GM21526 (cell line): ENCODE data around the gene ZNF316.

Source experiments
- ATAC-seq: cut with Tn5 transposase; IDR thresholded peaks from one replicate; pipeline ENCODE4 v1.9.1; 2021; ENCODE audit warnings: moderate library complexity; ENCODE audit not compliant: unreplicated experiment, low FRiP score

The ZNF316 gene

DNA sequence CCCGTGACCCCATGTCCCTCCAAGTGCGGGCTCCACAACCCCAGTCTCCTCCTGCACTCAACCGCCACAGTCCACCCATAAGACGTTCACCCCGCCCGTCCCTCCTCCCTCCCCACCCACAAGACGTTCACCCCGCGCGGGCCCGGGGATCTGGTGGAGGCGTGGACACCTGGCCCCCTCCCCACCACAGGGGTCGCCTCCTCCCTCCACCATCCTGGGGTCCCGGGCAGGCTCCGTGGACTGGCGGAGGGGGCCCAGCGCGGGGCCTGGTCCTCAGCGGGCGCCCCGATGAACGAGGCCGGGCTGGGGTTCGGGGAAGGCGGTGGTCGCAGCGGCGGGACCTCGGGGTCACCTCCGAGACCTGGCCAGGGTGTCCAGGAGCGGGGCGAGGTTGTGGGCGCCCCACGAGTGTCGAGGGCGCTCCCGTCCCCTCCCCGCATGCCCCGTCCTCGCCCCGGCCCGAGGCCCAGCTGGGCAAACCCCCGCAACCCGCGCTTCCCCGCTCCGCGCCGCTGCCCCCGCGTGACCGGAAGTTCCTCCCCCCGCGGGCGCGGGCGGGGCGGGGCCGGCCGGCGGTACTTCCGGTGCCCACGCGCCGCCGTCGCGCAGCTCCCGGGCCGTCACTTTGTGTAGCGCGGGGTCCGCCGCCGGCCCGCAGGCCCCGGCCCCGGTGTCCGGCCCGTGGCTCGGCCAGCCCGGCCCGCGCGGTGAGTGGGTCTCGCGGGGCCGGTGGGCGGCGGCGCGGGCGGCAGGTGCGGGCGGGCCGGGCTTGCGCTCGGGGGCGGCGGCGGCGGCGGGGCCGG lies at the start of gene ZNF316:
ZNF316 (plus strand) TSS at position 578 of the 803 bp plus-strand sequence. CDS start 5,092 bp downstream, outside the sequence.
- ATAC-seq, result peak; percentile 50

DNA sequence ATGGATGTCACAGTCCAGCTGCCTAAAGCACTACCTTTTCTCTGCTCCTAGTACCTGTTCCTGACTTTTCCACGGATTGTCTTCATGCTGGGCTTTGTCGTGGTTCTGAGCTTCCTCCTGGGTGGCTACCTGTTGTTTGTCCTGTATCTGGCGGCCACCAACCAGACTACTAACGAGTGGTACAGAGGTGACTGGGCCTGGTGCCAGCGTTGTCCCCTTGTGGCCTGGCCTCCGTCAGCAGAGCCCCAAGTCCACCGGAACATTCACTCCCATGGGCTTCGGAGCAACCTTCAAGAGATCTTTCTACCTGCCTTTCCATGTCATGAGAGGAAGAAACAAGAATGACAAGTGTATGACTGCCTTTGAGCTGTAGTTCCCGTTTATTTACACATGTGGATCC lies 48.6 kb upstream of the ZNF316 start:
- ATAC-seq, result no peak

DNA sequence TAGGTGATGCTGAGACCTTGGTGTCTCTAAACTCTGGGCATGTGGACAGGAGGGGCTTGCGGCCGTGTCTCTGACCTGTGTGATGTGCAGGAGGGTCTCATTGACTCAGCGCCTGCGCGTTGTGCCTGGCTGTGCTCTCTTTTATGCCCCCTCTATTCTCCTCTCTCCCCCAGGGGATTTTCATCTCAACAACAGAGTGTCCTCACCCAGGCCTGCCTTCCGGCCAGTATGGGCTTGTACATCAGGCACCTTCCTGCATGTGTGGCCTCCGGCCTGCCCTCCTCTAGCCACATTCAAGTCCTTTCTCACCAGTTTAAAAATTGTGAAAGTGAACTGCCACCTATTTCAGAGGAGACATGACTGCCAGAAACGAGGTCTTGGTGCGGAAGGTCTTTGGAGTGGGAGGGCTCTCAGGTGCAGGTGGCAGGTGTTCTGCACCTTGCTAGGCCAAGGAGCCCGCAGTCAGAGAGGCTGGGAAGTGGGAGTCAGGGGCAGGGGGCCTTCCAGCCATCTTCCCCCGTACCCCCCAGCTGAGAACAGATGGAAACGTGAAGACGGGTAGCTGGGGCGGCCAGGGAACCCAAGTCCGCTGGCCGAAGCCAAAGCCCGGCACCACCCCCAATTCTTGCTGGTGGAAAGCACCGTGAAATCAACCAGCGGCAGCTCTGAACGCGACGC lies 47.8 kb upstream of the ZNF316 start:
- no peak for ATAC-seq

DNA sequence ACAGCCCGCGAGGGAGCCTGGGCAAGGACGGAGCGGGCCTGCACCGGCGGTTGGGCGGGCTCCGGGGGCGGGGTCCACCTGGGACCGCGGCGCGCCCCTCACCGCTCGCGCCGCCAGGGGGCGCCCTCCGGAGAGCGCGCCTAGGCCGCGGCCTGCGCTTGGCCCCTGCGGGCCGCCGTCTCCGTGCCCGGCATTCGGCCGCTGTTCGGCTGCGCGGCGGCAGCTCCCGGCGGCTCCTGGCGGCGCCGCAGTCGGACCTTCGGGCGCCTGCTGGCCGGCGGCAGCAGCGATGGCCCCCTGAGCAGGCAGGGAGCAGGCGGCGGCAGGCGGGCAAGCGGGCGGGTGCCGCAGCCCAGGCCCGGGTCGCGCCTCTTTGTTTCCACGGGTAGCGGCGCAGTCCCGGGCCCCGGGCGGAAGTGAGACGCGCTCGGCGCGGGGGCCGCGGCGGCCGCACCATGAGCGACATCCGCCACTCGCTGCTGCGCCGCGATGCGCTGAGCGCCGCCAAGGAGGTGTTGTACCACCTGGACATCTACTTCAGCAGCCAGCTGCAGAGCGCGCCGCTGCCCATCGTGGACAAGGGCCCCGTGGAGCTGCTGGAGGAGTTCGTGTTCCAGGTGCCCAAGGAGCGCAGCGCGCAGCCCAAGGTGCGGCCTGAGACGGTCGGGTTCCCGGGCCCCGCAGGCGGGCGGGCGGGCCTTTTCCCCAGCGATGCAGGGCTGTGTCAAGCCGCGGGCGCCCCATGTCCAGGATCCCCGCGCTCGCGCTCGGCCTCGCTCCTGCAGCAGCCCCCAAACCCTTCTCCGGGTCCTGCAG lies 47.1 kb upstream of the ZNF316 start, which contains the start of gene INTS15:
INTS15 (plus strand) TSS at position 193 of the 816 bp plus-strand sequence; CDS start at position 456, 263 bp downstream.
- ATAC-seq, result peak; percentile 76

DNA sequence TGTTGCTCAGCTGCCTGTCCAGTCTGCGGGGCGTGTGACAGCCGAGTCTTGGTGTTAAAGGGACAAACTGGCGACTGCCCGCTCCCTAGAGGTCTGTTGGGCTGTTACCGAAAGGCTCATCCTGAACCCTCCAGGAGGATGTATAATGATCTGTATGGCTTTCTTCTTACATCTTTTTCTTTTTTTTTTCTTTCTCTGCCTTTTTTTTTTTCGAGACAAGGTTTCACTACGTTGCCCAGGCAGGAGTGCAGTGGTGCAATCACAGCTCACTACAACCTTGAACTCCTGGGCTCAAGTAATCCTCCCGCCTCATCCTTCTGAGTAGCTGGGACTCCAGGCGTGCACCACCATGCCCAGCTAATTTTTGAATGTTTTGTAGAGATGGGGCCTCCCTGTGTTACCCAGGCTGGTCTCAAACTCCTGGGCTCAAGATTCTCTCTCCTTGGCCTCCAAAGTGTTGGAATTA lies 46.4 kb upstream of the ZNF316 start:
- peak; percentile 25 for ATAC-seq

DNA sequence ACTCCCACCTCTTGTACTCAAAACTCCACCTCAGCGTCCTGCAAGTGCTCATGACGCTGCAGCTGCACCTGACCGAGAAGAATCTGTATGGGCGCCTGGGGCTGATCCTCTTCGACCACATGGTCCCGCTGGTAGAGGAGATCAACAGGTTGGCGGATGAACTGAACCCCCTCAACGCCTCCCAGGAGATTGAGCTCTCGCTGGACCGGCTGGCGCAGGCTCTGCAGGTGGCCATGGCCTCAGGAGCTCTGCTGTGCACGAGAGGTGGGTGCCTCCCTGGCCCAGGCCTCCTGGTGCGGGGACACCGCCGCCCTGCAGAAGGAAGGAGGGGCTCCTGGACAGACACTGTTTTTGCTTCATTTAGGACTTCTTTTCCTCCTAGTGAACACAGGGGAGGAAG lies 37.0 kb upstream of the ZNF316 start:
- ATAC-seq, result no peak

DNA sequence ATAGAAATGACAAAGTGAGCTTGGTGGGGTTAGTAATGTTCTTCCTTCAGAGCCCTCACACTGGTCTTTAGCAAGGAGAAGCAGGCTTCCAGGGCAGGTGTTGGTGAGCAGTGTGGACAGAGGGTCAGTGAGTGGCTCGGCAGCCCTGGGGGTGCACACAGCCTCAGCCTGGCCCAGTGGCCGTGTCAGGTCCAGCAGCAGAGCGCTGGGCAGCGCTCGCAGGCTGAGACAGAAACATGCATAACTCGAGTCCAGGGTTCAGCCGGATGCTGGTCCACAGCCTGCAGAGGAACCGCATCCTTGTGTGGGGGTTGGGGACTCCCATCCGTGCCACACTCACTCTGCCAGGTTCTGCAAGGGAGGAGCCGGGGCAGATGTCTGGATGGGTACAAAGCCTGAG lies 32.7 kb upstream of the ZNF316 start:
- ATAC-seq, result no peak

DNA sequence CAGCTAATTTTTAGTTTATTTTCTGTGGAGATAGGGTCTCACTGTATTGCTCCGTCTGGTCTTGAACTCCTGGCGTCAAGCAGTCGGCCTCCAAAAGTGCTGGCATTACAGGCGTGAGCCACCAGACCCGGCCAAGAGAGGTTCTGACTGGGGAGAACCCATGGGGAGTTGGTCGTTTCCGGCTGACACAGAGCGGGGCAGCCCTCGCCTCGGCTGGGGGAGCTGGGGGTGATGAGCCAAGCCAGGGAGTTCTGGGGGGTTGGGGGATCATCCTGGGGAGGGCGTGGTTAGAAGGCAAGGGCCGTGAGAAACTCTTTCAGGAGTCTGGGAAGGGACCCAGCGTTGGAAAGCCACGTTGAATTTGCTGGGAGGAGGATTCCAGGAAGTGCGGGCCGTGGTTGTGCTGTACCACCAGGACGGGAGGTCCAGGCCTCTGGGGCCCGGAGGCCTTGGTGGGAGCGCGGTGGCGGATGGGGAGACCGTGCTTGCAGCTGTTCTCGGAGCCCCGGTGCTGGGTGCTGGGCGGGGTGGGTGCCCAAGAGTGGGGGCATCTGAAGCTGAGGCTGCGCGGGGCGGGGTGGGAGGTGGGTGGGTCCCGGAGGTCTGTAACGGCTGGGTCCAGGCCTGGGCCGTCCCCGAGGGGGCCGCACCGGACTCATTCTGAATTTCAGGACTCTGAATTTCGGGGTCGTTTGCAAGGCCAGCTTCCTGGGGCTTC lies 30.1 kb upstream of the ZNF316 start:
- ATAC-seq, result no peak

DNA sequence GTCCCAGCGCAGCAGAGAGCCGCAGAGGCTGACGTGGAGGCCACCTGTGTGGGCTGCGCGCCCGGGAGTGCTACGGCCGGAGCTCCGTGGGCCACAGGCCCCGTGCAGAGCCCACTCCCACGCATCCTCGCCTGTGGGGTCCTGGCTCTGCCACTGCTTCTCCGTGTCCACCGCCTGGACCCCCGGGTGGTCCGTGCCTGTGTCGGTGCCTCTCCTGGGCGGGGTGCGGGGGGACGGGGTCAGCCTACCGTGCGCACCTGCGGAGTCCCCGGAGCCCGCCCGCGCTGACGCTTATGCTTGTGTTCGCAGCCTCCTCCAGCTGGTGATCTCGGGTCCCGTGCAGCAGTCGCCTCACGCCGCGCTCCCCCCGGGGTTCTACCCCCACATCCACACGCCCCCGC lies 29.5 kb upstream of the ZNF316 start:
- no peak for ATAC-seq

DNA sequence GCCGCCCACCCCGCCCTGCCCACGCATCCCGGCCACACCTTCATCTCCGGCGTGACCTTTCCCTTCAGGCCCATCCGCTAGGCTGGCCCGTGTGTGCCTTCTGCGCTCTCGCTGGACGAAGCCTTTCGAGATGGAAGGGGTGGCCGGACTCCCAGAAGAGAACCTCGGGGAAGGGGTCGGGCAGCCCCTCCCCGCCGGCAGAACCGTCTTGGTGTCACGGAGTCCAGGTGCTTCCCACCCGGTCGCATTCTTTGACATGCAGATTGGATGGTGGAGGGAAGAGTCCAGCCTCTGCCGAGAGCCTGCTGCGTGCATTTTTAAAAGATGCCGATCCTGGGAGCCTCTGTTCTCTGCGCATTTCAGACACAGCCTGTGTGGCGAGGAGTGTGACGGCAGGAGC lies 29.0 kb upstream of the ZNF316 start:
- no peak for ATAC-seq

DNA sequence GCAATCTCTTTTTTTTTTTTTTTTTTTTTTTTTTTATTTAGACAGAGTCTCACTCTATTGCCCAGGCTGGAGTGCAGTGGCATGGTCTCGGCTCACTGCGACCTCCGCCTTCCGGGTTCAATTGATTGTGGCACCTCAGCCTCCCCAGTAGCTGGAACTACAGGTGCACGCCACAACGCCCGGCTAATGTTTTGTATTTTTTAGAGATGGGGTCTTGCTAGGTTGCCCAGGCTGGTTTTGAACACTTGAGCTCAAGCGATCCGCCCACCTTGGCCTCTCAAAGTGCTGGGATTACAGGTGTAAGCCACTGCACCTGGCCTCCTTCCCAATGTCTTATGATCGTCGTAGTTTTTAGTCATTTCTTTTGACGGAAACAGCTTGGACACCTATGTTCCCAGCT lies 28.3 kb upstream of the ZNF316 start:
- no peak for ATAC-seq

DNA sequence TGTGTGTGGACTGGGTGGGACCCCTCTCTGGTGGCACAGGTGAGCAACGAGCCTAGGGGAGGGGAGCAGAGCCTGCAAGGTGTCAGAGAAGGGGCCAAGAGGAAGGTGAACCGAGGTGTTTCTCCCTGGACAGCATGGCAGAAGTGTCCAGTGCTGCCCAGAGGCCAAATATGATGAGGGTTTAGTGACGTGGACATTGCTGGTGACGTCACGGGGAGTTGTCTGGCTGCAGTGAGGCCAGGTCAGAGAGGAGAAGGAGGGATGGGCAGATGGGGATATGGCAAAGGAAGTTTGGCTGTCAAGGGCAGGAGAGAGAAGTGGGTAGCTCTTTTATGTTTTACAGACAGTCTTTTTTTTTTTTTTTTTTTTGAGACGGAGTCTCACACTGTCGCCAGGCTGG lies 24.3 kb upstream of the ZNF316 start:
- ATAC-seq, result no peak

DNA sequence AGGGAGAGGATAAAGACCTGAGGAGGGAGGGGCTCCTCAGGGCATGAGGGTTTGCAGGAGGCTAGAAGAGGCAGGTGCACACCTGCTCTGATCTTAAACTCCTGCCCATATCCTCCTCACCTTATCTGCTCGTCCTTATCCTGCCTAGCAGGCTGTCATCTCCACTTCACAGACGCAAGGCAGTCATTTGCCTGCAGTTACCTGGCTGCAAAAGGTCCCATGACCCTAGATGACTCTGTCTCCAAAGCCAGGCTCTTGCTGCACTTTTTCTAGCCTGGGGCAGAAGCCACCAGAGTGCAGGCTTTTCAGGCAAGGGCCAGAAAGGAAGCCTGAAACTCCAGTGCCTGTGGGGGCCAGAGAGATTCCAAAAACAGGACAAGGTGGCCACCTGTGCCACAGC lies 23.4 kb upstream of the ZNF316 start:
- ATAC-seq, result no peak

DNA sequence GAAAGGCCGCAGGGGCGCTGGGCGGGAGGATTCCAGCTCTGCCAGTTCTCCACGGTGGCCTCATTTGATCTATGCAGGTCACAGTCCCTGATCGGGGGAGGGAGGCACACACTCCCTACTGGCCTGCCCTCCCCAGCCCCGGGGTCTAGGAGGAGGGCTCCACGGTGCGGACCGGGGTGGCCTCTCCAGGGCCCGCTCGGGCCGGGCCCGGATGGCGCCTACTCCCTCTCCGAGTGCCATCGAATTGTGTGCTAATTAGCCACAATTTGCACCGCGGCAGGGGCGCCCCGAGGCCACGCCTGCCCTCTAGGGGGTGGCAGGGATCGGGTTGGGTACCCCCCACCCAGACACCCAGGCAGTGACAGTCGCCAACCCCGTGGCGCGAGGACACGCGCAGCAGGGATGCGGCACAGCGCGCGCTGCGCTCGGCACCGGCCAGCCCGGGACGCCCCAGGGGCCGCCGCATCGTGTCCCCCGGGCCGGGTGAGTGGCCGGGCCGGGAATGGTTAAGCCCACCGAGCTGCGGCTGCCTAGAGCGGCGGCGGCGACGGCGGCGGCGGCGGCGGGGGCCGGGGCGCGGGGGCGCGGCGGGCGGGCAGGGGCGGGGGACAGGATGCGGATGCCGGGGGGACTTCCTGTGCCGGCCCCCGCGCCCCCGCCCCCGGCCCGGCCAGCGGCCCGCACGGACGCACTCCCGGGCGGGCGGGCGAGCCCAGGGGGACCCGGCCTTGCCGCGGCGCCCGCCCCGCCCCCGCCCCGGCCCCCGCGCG lies 22.0 kb upstream of the ZNF316 start, which contains the start of gene ZNF853:
ZNF853 (plus strand) TSS at position 658 of the 770 bp plus-strand sequence. CDS start 565 bp downstream, outside the sequence.
- ATAC-seq, result no peak

DNA sequence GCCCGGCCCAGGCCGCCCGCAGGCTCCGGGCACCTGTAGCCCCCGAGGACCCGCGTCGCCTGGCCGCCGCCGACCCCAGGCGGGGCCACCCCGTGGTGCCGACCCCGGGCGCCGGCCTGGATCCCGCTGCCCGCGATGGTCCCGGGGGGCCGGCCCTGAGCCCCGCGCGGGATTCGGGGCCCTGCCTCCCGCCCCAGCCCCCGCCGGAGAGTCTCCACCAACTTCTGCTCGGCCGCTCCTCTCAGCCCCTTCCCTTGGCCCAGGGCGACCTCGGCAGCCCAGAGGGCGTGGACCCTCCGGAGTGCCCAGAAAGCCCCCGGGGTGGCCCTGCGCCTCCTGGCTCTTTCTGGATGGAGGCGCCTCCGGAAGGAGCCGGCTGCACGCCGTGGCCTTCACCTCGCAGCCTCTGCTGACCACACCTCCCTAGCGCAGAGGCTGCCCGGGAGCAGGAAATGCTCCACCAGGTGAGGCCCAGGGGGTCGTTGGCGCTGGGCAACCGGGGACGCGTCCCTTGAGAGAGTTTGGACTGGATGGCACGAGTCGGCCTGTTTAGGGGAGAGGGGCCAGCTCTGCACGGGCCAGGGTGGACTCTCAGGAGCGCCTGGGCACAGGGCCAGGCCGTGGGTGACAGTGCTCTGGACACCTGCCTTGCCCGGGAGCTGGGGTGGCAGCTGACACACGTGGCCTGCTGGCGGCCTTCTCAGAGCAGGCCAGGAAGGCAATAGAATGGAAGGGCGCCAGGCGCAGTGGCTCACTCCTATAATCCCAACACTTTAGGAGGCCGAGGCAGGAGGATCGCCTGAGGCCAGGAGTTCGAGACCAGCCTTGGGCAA lies 21.2 kb upstream of the ZNF316 start:
- ATAC-seq, result no peak

DNA sequence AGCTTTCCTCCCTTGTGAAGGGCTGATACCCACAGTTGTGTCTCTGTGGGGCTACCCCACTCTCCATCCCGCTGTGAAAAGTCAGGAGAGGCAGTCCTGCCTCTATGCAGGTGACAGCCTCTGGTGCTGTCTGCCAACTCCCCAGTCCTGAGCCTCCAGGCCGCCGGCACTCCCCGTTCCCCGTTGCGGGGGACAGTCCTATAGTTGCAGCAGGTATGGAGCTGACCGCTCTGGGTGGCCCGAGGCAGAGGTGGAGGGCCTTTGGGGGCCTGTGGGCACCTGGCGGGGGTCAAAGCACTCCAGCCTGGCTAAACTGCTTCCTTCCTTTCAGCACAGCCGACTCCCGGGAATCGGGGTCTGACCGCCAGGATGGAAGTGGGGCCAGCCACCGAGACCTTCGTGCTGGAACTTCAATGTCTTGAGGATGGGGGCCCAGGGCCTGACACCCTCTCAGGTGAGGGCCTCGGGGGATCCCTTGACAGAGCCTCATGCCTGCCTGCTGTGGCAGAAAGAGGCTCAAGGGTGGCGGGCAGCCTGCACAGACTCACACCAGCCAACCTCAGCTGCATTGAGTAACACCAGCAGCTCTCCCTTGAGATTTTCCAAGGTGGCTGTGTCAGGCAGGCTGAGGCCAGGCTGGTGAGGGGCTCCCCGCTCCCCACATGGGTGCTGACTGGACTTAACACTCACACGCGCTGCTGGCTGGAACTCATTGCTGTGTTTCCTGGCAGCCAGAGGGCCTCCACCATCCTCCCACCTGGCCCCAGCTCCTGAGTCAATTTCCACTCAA lies 20.1 kb upstream of the ZNF316 start:
- no peak for ATAC-seq

DNA sequence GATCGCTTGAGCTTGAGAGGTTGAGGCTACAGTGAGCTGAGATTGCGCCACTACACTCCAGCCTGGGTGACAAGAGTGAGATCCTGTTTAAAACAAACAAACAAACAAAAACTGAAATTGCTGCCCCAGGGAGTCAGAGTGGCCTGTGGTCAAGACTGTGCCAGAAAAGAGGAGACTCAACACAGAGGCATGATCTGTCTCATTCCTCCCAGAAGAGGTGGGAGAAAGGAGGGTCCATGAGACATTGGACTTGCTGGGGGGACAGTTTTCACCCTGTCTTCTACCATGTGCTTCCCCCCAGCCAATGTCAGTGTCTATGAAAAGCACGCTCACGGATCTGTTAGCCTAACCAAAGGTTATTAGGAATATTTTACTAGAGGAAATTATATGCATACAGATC lies 18.5 kb upstream of the ZNF316 start:
- ATAC-seq, result no peak

DNA sequence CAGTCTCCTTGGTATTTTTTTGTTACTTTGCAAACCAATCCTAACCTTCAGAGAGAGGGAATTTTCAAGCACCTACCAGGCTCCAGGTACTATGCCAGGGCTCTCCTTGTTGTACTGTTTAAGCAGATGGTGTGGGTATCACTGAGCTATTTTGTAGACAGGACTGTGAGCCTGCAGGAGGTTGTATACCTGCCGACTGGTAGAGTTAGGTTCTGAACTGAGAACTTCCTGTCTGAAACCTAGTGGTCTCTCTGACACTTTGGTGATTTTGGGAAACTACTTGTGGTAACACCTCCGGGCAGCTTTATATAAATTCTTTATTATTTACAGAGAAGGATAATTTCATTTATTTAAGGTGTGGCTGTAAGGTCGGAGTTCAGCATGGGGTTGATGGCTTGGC lies 17.2 kb upstream of the ZNF316 start:
- ATAC-seq, result no peak
